Stimulated activated CD4-positive, alpha-beta T cell treated with anti-CD3 and anti-CD28 coated beads, Interleukin-4, amount 100 ng/mL, for 24 hours (primary cell): ENCODE data around the gene SHMT1.
"Not testable (repeated sequence)": the region's sequence is repeated elsewhere in the genome, so short reads cannot be mapped to it uniquely, and the experiment has no call there.

Experiments used
- DNase-seq: peaks from one replicate; pipeline ENCODE4 v3.0.0-alpha.2; 2020

The SHMT1 gene

GRCh38 chr17:18324140-18325050, 39.0 kb downstream of the SHMT1 start:
- no peak for DNase-seq

DNA sequence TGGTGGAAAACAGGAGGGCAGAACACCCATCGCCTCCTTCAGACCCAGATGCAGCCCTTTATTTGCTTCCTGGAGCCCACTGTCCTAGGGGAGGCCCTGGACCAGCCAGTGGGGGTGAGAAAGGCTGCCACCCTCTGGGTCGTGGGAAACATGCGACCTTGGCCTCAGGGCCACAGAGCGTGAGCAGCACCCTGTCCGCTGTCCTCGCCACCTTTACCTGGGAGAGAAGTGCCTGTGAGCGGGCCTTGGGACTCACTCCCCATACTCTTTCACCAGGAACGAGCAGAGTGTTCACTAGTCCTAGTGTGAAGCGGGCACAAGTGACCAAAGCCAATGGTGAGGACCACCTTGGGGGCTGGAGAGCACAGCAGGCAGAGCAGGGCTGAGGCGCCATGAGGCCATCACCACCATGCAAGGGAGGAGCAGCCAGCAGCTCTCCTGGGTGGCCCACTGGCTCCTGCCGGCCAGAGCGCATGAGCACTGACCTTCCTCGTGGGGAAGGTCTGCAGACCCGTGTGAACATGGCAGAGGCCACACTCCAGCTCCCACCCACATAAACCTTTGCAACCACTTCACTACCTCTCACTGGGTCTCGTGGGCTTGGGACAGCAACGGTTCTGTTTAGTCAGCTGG, 39.7 kb downstream of the SHMT1 start:
- no peak for DNase-seq

GRCh38 chr17:18323007-18323406, 40.3 kb downstream of the SHMT1 start:
- DNase-seq: no peak

DNA sequence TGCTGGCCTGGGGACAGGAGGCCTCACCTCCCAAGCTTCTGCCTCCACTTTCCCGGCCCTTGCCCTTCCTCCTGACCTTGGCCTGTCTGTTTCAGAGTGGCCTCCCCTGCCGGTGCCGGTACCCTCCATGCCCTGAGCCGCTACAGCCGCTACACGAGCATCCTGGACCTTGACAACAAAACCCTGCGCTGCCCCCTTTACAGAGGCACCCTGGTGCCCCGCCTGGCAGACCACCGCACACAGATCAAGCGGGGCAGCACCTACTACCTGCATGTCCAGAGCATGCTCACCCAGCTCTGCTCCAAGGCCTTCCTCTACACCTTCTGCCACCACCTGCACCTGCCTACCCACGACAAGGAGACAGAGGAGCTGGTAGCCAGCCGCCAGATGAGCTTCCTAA, 40.8 kb downstream of the SHMT1 start:
- DNase-seq: no peak

DNA sequence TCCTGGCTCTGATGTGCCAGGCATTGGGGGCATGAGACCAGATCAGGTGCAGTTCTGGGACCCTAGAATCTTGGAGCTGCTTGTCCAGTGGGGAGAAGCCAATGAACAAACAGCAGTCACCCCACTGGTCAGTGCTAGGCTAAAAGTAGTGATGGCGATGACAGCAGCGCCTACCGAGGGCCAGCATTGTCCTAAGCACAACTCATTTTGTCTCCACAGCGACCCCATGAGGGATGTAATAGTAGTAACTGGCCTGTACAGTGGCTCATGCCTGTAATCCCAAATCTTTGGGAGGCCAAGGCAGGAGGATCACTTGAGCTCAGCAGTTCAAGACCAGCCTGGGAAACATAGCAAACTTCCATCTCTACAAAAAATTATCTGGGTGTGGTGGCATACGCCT, 42.0 kb downstream of the SHMT1 start:
- no peak for DNase-seq

GRCh38 chr17:18320301-18320700, 43.0 kb downstream of the SHMT1 start:
- DNase-seq: no peak

DNA sequence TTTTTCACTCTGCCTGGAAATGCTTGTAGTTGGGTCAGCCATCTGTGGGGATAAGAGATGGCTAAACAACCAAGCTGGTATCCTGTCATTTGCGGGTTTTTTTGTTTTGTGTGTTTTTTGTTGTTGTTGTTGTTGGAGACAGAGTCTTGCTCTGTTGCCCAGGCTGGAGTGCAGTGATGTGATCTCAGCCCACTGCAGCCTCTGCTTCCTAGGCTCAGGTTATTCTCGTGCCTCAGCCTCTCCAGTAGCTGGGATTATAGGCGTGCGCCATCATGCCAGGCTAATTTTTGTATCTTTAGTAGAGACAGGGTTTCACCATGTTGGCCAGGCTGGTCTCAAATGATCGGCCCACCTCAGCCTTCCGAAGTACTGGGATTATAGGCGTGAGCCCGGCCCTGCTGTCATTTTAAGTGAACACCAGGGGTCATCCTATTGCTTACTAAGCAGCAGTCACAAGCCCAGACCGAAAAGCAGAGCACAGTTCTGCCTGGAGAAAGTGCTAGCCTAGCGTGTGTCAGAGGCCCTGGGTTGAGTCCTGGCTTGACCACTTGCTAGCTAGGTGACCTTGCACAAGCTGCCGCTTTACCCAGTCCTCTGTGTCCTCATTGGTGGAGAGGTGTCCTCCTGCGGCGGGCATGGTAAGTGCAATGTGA, 43.6 kb downstream of the SHMT1 start:
- DNase-seq: no peak

GRCh38 chr17:18318771-18319450, 44.4 kb downstream of the SHMT1 start:
- no peak for DNase-seq

- no peak for DNase-seq
Measured at GRCh38 chr17:18318117-18318516, 45.2 kb downstream of the SHMT1 start.

DNA sequence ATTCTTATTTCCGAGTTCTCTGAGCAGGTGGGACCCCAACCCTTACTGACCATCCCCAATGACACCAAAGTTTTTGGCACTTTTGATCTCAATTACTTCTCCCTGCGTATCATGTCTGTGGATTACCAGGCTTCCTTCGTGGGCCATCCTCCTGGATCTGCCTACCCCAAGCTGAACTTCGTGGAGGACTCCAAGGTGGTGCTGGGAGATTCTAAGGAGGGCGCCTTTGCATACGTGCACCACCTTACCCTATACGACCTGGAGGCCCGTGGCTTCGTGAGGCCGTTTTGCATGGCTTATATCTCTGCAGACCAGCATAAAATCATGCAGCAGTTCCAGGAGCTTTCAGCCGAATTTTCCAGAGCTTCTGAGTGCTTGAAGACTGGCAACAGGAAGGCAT, 47.4 kb downstream of the SHMT1 start:
- DNase-seq: no peak

DNA sequence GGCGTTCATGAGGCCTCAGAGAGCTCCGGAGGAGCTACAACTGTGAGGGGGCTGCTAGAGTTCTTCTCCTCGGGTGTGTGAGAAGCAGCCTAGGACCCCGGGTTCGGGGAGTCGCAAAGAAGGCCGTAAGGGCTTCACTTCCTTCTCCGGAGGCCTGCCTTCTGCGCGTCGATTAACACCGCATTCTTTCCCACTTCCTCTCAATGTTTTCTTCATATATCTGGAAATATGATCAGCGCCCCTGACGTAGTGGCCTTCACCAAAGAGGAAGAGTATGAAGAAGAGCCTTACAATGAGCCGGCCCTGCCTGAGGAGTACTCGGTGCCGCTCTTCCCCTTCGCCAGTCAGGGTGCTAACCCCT, 47.8 kb downstream of the SHMT1 start:
- DNase-seq: no peak

DNA sequence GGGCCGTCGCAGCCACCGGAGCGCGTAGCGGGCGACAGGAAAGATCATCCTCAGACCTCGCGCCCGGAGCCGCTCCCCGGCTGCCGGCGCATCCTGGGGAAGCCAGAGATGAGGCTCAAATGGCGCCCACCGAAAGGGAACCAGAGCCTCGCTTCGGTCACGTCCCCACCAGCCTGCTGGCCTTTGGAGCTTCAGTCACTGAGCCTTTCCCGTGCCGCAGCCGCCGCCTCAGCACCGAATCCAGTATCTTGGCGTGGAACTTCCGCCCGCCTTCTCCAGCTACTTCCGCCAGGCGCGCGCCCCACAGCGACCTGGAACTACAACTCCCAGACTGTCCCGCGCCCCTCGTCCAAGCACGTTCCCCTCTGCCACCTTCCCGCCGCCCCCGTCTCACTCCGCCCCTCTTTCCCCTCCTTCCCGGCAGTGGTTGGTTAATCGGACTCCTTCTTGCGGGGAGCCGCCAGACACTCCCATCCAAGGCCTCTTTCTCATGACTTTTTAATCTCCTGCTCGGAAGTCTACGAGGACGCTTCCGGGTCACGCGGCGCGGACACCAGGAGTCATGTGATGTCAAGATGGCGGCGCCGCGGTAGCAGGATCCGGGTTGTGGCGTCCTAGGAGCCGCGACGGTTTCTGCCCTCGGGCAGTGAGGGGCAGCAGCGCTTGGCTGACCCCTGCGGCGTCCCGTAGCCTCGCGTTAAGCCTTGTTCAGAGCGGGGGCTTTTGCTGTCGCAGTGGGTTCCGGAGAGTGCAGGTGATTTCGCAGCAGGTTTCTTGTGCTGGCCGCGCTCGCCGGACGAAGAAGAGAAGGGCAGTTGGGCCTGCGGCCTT, 48.4 kb downstream of the SHMT1 start, which contains the start of the genes SMCR8 and TOP3A:
TSS of gene SMCR8 (plus strand) at position 563 of the 831 bp plus-strand sequence. CDS start 497 bp downstream, outside the sequence.
TSS of gene TOP3A (minus strand) at position 264 of the 831 bp plus-strand sequence. CDS start at position 48, 216 bp downstream.
- peak; percentile 99 for DNase-seq

DNA sequence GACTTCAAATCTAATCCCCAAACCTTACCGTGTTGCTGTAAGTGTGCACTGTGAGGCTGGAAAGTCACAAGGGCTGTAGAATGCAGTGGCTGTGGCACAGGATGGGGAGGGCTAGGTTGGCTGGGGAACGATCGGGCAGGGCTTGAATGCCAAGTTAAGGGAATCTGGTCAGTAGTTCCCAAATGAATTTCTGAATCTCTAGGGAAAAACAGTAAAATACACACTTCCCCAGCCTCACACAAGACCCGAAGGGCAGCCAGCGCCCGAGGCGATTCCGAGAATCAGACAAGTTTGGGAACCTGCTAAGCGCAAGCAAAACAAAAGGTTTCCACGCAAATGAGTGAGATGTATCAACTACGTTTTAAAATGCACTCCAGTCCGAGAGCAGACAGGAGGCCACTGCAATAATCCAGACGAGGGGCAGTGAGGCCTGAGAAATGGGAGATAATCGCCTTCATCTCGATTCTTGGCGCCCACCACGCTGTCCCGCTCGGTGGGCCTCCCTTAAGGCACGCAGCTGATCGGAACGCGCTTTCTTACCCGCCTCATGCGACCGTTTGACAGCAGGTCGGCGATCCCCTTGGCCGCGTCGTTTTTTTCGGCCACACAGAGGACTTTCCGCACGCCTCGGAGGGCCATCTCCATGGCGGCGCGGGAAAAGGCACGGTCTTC, 49.2 kb downstream of the SHMT1 start:
- no peak for DNase-seq

DNA sequence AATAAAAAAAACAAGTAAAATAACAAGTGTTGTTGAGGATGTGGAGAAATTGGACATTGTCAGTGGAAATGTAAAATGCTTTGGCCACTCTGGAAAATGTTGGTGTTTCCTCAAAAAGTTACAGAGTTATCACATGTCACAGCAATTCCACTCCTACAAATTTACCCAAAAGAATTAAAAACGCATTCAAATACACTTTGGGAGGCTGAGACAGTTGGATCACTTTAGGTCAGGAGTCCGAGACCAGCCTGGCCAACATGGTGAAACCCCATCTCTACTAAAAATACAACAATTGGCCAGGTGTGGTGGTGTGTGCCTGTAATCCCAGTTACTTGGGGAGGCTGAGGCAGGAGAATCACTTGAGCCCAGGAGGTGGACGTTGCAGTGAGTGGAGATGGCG, 54.1 kb downstream of the SHMT1 start:
- no peak for DNase-seq

- DNase-seq: not testable (repeated sequence)
Measured at GRCh38 chr17:18303206-18303605, 60.1 kb downstream of the SHMT1 start.

GRCh38 chr17:18300725-18301480, 62.4 kb downstream of the SHMT1 start:
- DNase-seq: no peak

GRCh38 chr17:18298061-18298460, 65.3 kb downstream of the SHMT1 start:
- not testable (repeated sequence) for DNase-seq

DNA sequence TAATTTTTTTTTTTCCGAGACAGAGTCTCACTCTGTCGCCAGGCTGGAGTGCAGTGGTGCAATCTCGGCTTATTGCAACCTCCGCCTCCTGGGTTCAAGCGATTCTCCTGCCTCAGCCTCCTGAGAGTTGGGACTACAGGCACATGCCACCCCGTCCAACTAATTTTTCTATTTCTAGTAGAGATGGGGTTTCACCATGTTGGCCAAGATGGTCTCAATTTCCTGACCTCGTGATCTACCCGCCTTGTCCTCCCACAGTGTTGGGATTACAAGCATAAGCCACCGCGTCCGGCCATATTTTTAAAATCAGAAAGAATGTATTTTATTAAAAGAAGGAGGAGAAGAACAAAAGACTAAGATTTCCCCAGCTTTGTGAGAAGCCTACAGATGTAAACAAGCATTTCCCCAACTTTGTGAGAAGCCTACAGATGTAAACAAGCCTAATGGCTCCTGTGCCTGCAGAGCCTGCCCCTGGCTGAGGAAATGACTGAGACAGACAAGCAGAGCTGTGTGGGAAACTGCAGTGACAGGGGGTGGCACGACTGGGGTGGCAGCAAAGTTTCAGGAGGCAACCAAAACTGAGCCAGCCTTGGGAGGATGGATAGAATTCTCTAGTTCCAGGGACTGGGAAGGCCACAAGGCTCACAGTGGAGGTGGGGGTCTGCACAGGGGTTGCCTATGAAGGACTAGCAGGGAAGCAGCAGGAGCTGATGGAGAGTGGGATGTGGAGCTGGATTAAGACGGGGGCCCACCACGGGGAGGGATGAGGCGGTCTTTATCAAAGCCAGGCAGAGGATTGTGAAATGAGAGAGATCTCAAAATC, 71.4 kb downstream of the SHMT1 start:
- DNase-seq: no peak

- DNase-seq: no peak
Measured at GRCh38 chr17:18285296-18285695, 78.1 kb downstream of the SHMT1 start.

DNA sequence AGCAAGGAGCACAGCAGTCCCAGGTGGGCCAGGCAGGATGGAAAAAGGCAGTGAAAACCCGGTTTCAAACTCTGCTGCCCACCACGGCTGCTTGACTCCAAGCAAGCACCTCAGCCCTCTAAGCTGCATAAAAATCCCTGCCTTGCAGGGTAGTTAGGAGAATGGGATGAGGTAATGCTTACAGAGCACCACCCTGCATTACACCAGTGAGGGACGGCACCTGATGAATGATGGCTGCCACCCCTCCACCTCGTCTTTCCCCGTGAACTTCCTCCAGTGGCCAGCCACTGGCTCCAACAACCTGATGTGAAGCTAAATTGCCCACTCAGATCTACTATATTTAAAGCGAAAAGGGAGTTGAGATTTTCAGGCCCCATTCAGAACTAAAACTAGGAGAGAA, 81.6 kb downstream of the SHMT1 start:
- no peak for DNase-seq
